ENCODE results near the gene TNNC1. TPM values are rescaled to one million over a fixed set of nuclear protein-coding genes. Genes with fewer than 3 reads are reported as not detected.

Gene TNNC1
- total and polyA plus RNA-seq, 2 of the 13 experiments (the other 11 are each of a cell fraction or from before 2014, with no cell fraction given): 11.8 to 36.4 TPM

GRCh38 chr3:52443791-52444687 lies 9.8 kb downstream of the TNNC1 start:
- peaks cover 0 to 2% of the 10 kb centered on the region in 2 experiments; a peak in 2 of 5 replicates for H3K36me3 ChIP-seq (replicated peaks in 1 of 2; ENCODE audit: control insufficient read depth in 1 of 2, insufficient read depth in 2 of 2, low read length in 2 of 2)
- FAIRE-seq (no peak), ATAC-seq (no peak), DNase-seq (ENCODE audit: low spot score) (no peak)
- in situ Hi-C loops (cut with HindIII; ENCODE audit: extremely low pct_ligation_motif_present, low pct_unique_long_range_greater_than_20kb) (no loop called here), intact Hi-C loops (cut with micrococcal nuclease; ENCODE audit: unreplicated experiment) (loop anchor here (2.0 kb wide), 1 partner anchor 153 kb away; no protein-coding TSS in a partner anchor)
- no peak overlapping the region for H3K27ac ChIP-seq (ENCODE audit: extremely low read length, insufficient read depth, low read length)
- peak overlapping the region; percentile 85 for H3K4me2 ChIP-seq (ENCODE audit: low read depth, low read length)
- no peaks in the 10 kb centered on the region for H3K79me2 ChIP-seq (ENCODE audit: insufficient read depth, low read length)
- ChIA-PET CTCF (ENCODE audit: low intra/inter-chr PET ratio, low total read pairs) (interaction anchor here (1.2 to 4.6 kb wide), 2 partner anchors 15 to 32 kb away, joined by 4 to 83 read pairs; no protein-coding TSS in a partner anchor), POLR2A (interaction anchor here (0.7 to 3.6 kb wide), 6 partner anchors 9 to 404 kb away, joined by 3 to 14 read pairs (median 9); partner anchors contain the start of genes NISCH and TNNC1)
- peak overlapping the region; percentile 80 for H3K9ac ChIP-seq (ENCODE audit: insufficient read depth, low read depth, low read length)
- H3K4me3 ChIP-seq (replicated peaks in 1 of 3; ENCODE audit: insufficient read depth in 1 of 3, low read depth in 2 of 3, low read length in 3 of 3): peak overlapping the region; percentile 52 to 79 (median 78)
- BruUV-seq (replicated peaks): TSS peak; percentile 81
- H3K9me3 ChIP-seq (ENCODE audit: low read length): no peaks in the 10 kb centered on the region
- no peak overlapping the region for H2AFZ ChIP-seq (ENCODE audit: low read length)
- H4K20me1 ChIP-seq (ENCODE audit: insufficient read depth, low read length): no peaks in the 10 kb centered on the region
- no peaks in the 10 kb centered on the region for H3K27me3 ChIP-seq (ENCODE audit: control insufficient read depth in 1 of 2, insufficient read depth in 2 of 2, low read length in 2 of 2)
- H3K4me1 ChIP-seq (ENCODE audit: insufficient read depth, low read length): peaks cover 67% of the 10 kb centered on the region
- 56% methylated on average over 20 of the region's 25 CpGs for WGBS (ENCODE audit: low lambda C conversion rate)
- TF ChIP-seq TFE3 (CRISPR knock-in tag; IDR thresholded peaks at IDR 0.05) (no peak), ZNF619 (CRISPR knock-in tag; IDR thresholded peaks at IDR 0.05) (peak; percentile 41; the same call in 1 of the 2 replicates), ZBTB38 (CRISPR knock-in tag; IDR thresholded peaks at IDR 0.05) (0 out of 2 replicates have a peak, but pooled peaks have one; percentile 34), HMGXB4 (CRISPR knock-in tag; IDR thresholded peaks at IDR 0.05; ENCODE audit: borderline replicate concordance in 1 of 2, low read depth in 1 of 2) (0 out of 4 replicates have a peak, but pooled peaks of 1 of the 2 experiments have one; percentile 22), CHCHD3 (CRISPR knock-in tag; IDR thresholded peaks at IDR 0.05) (peak; percentile 34; the same call in 1 of the 2 replicates), GLMP (CRISPR knock-in tag; IDR thresholded peaks at IDR 0.05; ENCODE audit: borderline replicate concordance) (no peak), HNRNPL (IDR thresholded peaks at IDR 0.05; ENCODE audit: low read depth, low read length) (peak; percentile 63; the same call in 1 of the 2 replicates), SNAI1 (CRISPR knock-in tag; IDR thresholded peaks at IDR 0.05; ENCODE audit: borderline replicate concordance) (0 out of 2 replicates have a peak, but pooled peaks have one; percentile 23), AHDC1 (CRISPR knock-in tag; IDR thresholded peaks at IDR 0.05; ENCODE audit: borderline replicate concordance) (no peak), SRSF1 (optimal IDR thresholded peaks at IDR 0.05; ENCODE audit: low read depth, low read length) (peak; percentile 16)

Measured in HepG2 (cell line).